Natural killer cell treated with Interleukin-12 subunit alpha and Interleukin-12 subunit beta and Interleukin-15 and Interleukin-18, amount 100 ng/mL, for 72 hours (primary cell): ENCODE measurements around the gene MLIP. TPM values are rescaled to one million over a fixed set of nuclear protein-coding genes. Genes with fewer than 3 reads are reported as not detected.

Source experiments
- ATAC-seq, 2 donors: fragments of 150-1000 bp; cut with Tn5 transposase in 1 of 2; sonication (Bioruptor Pico), chemical (Tn5 transposase) in 1 of 2; 2 replicates each; pipeline ENCODE4 v1.10.0; 2021
- DNase-seq: peaks from one replicate; pipeline ENCODE4 v3.0.0; 2022; ENCODE audit warnings: low spot score
- H3K27ac Mint-ChIP-seq, 2 donors: 1 replicate in 1 of 2; 2 replicates in 1 of 2; pipeline ENCODE4 v1.8.0; 2022; ENCODE audit warnings: mixed read lengths in 2 of 2, mild to moderate bottlenecking in 1 of 2, moderate library complexity in 1 of 2
- H3K27me3 Mint-ChIP-seq, 2 donors: 1 replicate in 1 of 2; 2 replicates in 1 of 2; pipeline ENCODE4 v1.8.0; 2022; ENCODE audit warnings: mixed read lengths in 2 of 2
- H3K36me3 Mint-ChIP-seq: one replicate; pipeline ENCODE4 v1.8.0; 2022; ENCODE audit warnings: mixed read lengths
- H3K4me1 Mint-ChIP-seq, 2 donors: 1 replicate in 1 of 2; 2 replicates in 1 of 2; pipeline ENCODE4 v1.8.0; 2022; ENCODE audit warnings: low read depth in 2 of 2, mixed read lengths in 2 of 2, mild to moderate bottlenecking in 1 of 2
- H3K4me3 Mint-ChIP-seq: one replicate; pipeline ENCODE4 v1.8.0; 2022; ENCODE audit warnings: mixed read lengths
- H3K9me3 Mint-ChIP-seq: 2 replicates; pipeline ENCODE4 v1.8.0; 2022; ENCODE audit warnings: mixed read lengths
- total RNA-seq, 2 donors: library from RNA; stranded (reverse); gene quantifications; one replicate each; pipeline ENCODE4 v1.2.3, GENCODE V29; 2022

Gene MLIP
- total RNA-seq, 2 donors from 2014 or later, result not detected

DNA sequence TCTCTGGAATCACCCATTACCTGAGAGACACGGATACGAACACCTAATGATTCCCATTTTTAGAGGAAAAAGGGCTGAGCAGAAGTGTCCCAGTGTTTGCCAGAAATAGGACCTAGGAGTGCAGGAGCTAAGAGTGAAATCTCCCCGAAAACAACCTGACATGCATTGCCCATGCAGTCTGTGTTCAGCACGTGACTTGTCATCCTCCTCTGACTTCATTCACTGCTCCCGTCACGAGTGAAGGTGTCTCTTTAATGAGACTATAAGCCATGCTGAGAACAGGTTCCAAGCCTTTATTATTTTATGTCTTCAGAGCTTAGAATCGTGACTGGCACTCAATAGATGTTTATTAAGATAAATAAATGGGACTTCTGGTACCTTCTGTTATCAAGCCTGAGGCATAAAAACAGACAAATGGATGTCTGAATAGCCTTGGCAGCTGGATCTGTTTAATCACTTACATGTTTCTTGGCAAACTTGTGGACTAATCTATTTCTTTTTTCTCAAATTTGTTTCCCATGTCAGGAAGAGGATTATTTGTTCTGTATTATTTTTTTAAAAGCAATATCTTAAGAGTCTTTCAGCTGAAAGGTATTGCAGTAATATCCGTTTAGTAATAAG lies 3.7 kb upstream of the MLIP start:
- Mint-ChIP-seq H3K4me3 (no peak overlapping the region), H3K36me3 (no peaks in the 10 kb centered on the region), H3K9me3 (peaks cover 10% of the 10 kb centered on the region), H3K27me3 (no peaks in the 10 kb centered on the region), H3K4me1 (no peaks in the 10 kb centered on the region), H3K27ac (no peak overlapping the region)
- DNase-seq, result no peak
- no peak for ATAC-seq

DNA sequence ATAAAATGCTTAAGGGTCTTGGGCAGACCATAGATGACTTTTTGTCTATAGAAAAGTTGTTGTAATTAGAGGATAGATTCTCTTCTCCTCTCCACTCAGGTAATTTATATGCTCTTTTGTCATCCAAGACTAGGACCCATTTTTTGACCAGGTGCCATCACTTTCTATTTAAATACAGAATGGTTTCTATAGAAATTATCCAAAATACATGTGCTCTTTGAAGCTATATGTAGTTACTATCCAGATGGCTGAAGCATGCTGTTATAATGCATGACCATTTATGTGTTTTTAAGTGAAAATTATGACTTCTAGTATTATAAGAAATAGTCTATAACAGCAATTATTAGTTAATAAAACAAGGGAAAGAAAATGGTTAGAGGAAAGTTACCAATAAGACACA lies 3.0 kb upstream of the MLIP start:
- DNase-seq, result no peak
- ATAC-seq, result no peak
- H3K36me3 Mint-ChIP-seq, result no peaks in the 10 kb centered on the region
- H3K27me3 Mint-ChIP-seq, result no peaks in the 10 kb centered on the region
- no peak overlapping the region for H3K4me3 Mint-ChIP-seq
- H3K4me1 Mint-ChIP-seq, result no peaks in the 10 kb centered on the region
- no peak overlapping the region for H3K27ac Mint-ChIP-seq
- peaks cover 10% of the 10 kb centered on the region for H3K9me3 Mint-ChIP-seq

GRCh38 chr6:54109586-54109985 lies 1.7 kb upstream of the MLIP start:
- Mint-ChIP-seq H3K9me3 (peaks cover 13% of the 10 kb centered on the region), H3K27me3 (no peaks in the 10 kb centered on the region), H3K36me3 (no peaks in the 10 kb centered on the region), H3K4me1 (no peaks in the 10 kb centered on the region), H3K27ac (no peak overlapping the region), H3K4me3 (no peak overlapping the region)
- ATAC-seq (no peak), DNase-seq (no peak)

DNA sequence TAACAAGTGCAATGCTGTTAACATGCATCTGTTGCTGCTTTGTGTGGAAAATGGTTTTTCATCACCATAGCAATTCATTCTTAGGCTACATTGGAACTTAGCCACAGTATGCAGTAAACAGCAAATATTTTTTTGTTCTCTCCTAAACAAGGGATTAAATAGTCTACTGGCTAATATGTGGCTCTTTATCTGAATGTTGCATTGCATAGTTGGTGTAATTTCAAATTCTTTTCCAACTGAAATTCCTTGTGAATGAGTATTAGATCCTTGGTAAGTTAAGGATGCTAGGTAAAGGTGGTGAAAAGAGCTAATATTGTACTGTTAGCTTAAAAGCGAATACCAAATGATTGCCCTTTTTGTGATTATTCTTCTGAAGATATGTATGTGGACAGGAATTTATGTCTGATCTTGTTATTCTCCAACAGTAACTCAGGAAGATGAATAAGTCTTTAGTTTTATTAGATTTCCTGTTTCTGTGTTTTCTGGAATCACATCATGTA lies 958 bp downstream of the MLIP start:
- H3K4me1 Mint-ChIP-seq, result no peaks in the 10 kb centered on the region

GRCh38 chr6:54114991-54115390 lies 3.7 kb downstream of the MLIP start:
- no peak overlapping the region for H3K27ac Mint-ChIP-seq
- no peak for ATAC-seq
- DNase-seq, result no peak
- no peaks in the 10 kb centered on the region for H3K27me3 Mint-ChIP-seq
- no peaks in the 10 kb centered on the region for H3K4me1 Mint-ChIP-seq
- peaks cover 17% of the 10 kb centered on the region for H3K9me3 Mint-ChIP-seq
- H3K36me3 Mint-ChIP-seq, result no peaks in the 10 kb centered on the region
- H3K4me3 Mint-ChIP-seq, result no peak overlapping the region

More for the DNA sequence above, 958 bp downstream of the MLIP start:
- ATAC-seq, result no peak
- no peak for DNase-seq
- Mint-ChIP-seq H3K27me3 (no peaks in the 10 kb centered on the region), H3K36me3 (no peaks in the 10 kb centered on the region), H3K9me3 (peaks cover 17% of the 10 kb centered on the region), H3K27ac (no peak overlapping the region), H3K4me3 (no peak overlapping the region)

- Mint-ChIP-seq H3K27ac (no peak overlapping the region), H3K4me1 (no peaks in the 10 kb centered on the region)
- DNase-seq, result no peak
Observed at GRCh38 chr6:54115966-54116365, 4.7 kb downstream of the MLIP start.

DNA sequence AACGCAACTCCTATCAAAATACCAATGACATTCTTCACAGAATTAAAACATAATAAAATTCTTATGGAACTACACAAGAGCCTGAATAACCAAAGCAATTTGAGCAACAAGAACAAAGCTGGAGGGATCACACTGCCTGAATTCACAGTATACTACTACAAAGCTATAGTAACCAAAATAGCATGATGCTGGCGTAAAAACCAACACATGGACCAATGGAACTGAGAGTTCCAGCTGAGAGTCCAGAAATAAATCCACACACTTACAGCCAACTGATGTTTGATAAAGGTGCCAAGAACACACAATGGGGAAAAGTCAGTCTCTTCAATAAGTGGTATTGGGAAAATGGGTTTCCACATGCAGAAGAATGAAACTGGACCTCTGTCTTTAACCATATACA lies 6.9 kb downstream of the MLIP start:
- Mint-ChIP-seq H3K4me3 (no peak overlapping the region), H3K4me1 (no peaks in the 10 kb centered on the region), H3K9me3 (peaks cover 19% of the 10 kb centered on the region), H3K27me3 (no peaks in the 10 kb centered on the region), H3K27ac (no peak overlapping the region), H3K36me3 (no peaks in the 10 kb centered on the region)
- ATAC-seq, result no peak
- DNase-seq, result no peak

More at GRCh38 chr6:54115966-54116365, 4.7 kb downstream of the MLIP start:
- Mint-ChIP-seq H3K9me3 (peaks cover 22% of the 10 kb centered on the region), H3K36me3 (no peaks in the 10 kb centered on the region), H3K27me3 (no peaks in the 10 kb centered on the region), H3K4me3 (no peak overlapping the region)
- ATAC-seq, result no peak

GRCh38 chr6:54125493-54125892 lies 14.2 kb downstream of the MLIP start:
- no peak overlapping the region for H3K4me3 Mint-ChIP-seq
- no peak overlapping the region for H3K27ac Mint-ChIP-seq
- ATAC-seq (no peak), DNase-seq (no peak)
- no peaks in the 10 kb centered on the region for H3K4me1 Mint-ChIP-seq
- H3K36me3 Mint-ChIP-seq, result no peaks in the 10 kb centered on the region
- peaks cover 4% of the 10 kb centered on the region for H3K9me3 Mint-ChIP-seq
- no peaks in the 10 kb centered on the region for H3K27me3 Mint-ChIP-seq

- H3K36me3 Mint-ChIP-seq, result no peaks in the 10 kb centered on the region
- DNase-seq, result no peak
Observed at GRCh38 chr6:54130179-54130578, 18.9 kb downstream of the MLIP start.

DNA sequence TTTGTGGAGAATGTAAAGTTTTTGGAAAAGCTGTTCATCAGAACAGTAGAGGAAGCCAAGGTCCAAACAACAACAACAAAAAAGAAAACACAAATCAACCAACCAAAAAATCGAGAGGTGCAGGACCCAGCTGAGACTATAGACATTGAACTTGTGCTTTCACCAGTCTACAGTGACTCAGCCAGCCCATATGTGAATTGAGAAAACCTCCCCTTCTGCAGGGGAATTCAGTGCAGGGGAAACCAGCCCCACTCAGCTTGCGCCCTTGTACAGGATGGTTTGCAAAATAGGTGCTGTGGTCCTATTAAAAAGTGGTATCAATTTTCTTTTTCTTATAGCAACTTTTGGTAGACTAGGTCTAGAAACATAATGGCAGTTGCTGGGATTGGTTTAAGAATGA lies 21.3 kb downstream of the MLIP start:
- Mint-ChIP-seq H3K27me3 (no peaks in the 10 kb centered on the region), H3K27ac (no peak overlapping the region), H3K36me3 (no peaks in the 10 kb centered on the region), H3K4me3 (no peak overlapping the region), H3K4me1 (no peaks in the 10 kb centered on the region), H3K9me3 (peaks cover 16% of the 10 kb centered on the region)
- ATAC-seq, result no peak
- DNase-seq, result no peak

More at GRCh38 chr6:54130179-54130578, 18.9 kb downstream of the MLIP start:
- no peak for ATAC-seq
- Mint-ChIP-seq H3K27me3 (no peaks in the 10 kb centered on the region), H3K4me1 (no peaks in the 10 kb centered on the region), H3K4me3 (no peak overlapping the region), H3K27ac (no peak overlapping the region), H3K9me3 (peaks cover 10% of the 10 kb centered on the region)

DNA sequence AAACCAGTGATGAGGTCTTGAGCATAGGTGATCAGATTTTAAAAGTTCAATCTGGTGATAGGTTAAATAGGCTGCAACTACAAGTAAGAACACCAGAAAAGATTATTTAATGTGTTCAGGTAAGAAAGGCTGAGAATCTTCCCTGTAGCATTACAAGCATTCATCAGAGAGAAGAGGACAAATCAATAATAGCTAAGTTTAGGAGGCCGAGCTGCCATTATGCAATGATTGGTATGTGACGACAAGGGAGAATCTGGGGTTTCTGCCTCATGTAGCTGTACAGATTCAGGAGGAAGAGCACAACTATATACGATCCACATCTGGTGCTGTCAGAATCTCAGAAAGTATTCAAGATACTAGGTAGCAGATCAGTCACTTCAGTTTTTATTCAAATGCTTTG lies 21.9 kb downstream of the MLIP start:
- ATAC-seq, result no peak
- Mint-ChIP-seq H3K4me1 (no peaks in the 10 kb centered on the region), H3K27ac (no peak overlapping the region), H3K4me3 (no peak overlapping the region), H3K9me3 (peaks cover 21% of the 10 kb centered on the region), H3K27me3 (no peaks in the 10 kb centered on the region), H3K36me3 (no peaks in the 10 kb centered on the region)
- DNase-seq, result no peak

GRCh38 chr6:54134935-54135334 lies 23.7 kb downstream of the MLIP start:
- ATAC-seq (no peak), DNase-seq (no peak)
- Mint-ChIP-seq H3K36me3 (no peaks in the 10 kb centered on the region), H3K4me1 (no peaks in the 10 kb centered on the region), H3K4me3 (no peak overlapping the region), H3K9me3 (peaks cover 21% of the 10 kb centered on the region), H3K27ac (no peak overlapping the region), H3K27me3 (no peaks in the 10 kb centered on the region)

DNA sequence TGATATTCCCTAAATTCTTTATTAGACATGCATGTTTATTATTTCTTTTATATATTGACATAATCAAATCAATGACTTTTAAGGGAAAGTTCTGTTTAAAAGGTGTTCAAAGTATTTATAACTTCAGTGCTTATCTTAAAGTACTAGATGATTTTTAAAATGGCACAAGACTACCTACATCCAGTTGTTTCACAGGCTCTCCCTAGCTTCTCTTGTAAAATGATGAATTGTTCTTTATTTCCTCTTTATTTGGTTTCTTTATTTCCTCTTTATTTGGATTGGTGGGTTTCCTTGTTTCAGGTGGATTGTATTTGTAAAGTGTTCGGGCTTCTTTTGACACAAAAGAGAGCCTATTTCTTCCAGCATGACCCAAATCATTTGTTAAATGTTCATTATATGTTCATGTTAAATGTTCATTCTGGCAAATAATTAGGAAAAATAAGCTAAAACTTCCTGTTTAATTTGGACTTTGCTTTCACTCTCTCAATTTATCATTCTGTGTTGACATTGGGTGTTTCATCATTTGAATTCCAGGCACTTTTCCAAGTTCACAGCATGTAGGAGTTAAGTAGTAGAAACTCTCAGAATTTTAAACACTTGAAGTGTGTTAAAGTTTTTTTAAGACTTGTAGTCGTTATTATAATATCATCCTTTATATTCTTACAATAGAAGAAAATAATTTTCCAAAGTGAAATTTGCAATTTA lies 24.6 kb downstream of the MLIP start:
- Mint-ChIP-seq H3K9me3 (peaks cover 17% of the 10 kb centered on the region), H3K27me3 (no peaks in the 10 kb centered on the region), H3K4me3 (no peak overlapping the region), H3K36me3 (no peaks in the 10 kb centered on the region), H3K4me1 (no peaks in the 10 kb centered on the region), H3K27ac (no peak overlapping the region)
- DNase-seq, result no peak
- no peak for ATAC-seq

DNA sequence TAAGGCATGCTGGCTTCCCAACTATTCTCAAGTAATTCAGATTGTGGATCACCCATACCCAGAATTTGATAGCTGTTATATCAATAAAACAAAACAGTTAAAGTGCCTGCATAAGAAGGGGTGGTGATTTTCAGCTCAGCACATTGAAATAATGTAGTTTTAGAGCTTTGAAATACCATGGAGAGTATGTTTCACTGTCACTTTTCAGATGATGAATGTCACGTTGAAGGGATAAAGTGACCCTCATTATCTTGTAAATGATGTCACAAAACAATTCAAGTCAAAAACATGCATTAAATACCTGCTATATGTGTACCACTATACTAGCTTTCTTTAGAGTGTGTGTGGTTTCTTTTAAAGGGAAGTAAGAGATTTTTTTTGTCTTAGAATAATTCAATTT lies 27.6 kb downstream of the MLIP start:
- H3K9me3 Mint-ChIP-seq, result peaks cover 11% of the 10 kb centered on the region
- H3K4me3 Mint-ChIP-seq, result no peak overlapping the region
- no peaks in the 10 kb centered on the region for H3K27me3 Mint-ChIP-seq
- ATAC-seq (no peak), DNase-seq (no peak)
- H3K27ac Mint-ChIP-seq, result no peak overlapping the region
- H3K36me3 Mint-ChIP-seq, result no peaks in the 10 kb centered on the region
- no peaks in the 10 kb centered on the region for H3K4me1 Mint-ChIP-seq
